Bronchial epithelial cell (primary cell): ENCODE results near the gene SDHAF4. TPM values are rescaled to one million over a fixed set of nuclear protein-coding genes. Genes with fewer than 3 reads are reported as not detected.

Source experiments
- DNase-seq: peaks from one replicate; pipeline ENCODE4 v3.0.0-alpha.2; 2010; ENCODE audit warnings: low read depth
- FAIRE-seq: peaks from 2 replicates; lab custom pipeline; 2011; peaks lifted over from hg19 to GRCh38; lab: Jason Lieb, UNC
- H3K27me3 ChIP-seq: 2 replicates; pipeline ENCODE4 v1.5.1; 2011; ENCODE audit warnings: low read length; ENCODE audit not compliant: control insufficient read depth, insufficient read depth
- H3K36me3 ChIP-seq: 2 replicates; pipeline ENCODE4 v1.5.1; 2011; ENCODE audit warnings: low read length; ENCODE audit not compliant: control insufficient read depth, insufficient read depth
- H3K4me3 ChIP-seq: 2 replicates; pipeline ENCODE4 v1.5.1; 2011; ENCODE audit warnings: mild to moderate bottlenecking, low read depth, low read length, control low read depth
- total RNA-seq: library from RNA; depleted of rRNA; stranded (reverse); fragments of >200 nt; gene quantifications from 2 replicates; pipeline ENCODE4 v1.2.1, GENCODE V29; 2014
- TF ChIP-seq, protein P1 (sequence below): IDR thresholded peaks from 2 replicates; pipeline ENCODE4 v1.5.1; 2011; ENCODE audit warnings: mild to moderate bottlenecking, moderate library complexity, low read length, control low read depth, inconsistent platforms; ENCODE audit not compliant: insufficient read depth, severe bottlenecking

The SDHAF4 gene
- total RNA-seq, 1 donor from 2014 or later: 7.1 TPM

DNA sequence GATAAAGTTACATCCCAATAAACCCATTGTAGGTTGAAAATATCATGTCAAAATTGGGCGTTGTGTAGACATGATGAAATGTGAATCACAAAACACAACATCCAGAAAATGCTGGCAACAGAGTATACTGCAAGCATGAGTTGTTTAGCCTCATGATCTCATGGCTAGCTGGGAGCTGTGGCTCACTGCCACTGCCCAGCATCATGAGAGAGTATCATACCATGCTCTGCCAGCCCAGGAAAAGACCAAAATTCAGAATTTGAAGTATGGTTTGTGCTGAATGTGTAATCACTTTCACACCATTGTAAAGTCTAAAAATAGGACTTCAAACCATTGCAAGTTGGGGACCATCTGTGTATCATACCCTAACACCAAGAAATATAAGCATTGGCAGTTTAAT, 55.7 kb downstream of the SDHAF4 start:
- no peaks in the 10 kb centered on the region for H3K36me3 ChIP-seq
- FAIRE-seq: no peak
- TF ChIP-seq, protein P1, sequence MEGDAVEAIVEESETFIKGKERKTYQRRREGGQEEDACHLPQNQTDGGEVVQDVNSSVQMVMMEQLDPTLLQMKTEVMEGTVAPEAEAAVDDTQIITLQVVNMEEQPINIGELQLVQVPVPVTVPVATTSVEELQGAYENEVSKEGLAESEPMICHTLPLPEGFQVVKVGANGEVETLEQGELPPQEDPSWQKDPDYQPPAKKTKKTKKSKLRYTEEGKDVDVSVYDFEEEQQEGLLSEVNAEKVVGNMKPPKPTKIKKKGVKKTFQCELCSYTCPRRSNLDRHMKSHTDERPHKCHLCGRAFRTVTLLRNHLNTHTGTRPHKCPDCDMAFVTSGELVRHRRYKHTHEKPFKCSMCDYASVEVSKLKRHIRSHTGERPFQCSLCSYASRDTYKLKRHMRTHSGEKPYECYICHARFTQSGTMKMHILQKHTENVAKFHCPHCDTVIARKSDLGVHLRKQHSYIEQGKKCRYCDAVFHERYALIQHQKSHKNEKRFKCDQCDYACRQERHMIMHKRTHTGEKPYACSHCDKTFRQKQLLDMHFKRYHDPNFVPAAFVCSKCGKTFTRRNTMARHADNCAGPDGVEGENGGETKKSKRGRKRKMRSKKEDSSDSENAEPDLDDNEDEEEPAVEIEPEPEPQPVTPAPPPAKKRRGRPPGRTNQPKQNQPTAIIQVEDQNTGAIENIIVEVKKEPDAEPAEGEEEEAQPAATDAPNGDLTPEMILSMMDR: no peak

DNA sequence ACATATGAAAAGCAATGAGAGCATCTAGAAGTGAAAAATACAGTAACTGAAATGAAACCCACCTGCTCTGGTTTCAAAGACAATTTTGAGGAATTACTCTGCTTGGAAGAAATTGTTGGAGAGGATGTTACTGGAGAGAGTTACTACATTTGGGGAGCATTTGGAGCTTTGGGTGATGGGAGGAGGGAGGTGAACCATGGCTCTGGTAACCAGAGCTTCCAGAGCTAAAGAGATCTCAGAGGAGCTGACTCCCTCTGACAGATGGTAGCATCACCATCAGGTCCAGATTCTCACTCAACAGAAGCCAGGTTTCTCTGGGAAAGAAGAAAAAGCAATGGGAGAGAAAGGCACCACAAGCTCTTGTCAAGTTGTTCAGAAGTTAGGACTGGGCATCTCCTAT, 58.7 kb downstream of the SDHAF4 start:
- Histone ChIP-seq H3K36me3 (no peaks in the 10 kb centered on the region), H3K27me3 (no peaks in the 10 kb centered on the region), H3K4me3 (no peak overlapping the region)
- TF ChIP-seq, protein P1: no peak
- FAIRE-seq (no peak), DNase-seq (no peak)

More for the DNA sequence above, 55.7 kb downstream of the SDHAF4 start:
- DNase-seq: no peak
- Histone ChIP-seq H3K4me3 (no peak overlapping the region), H3K27me3 (no peaks in the 10 kb centered on the region)

DNA sequence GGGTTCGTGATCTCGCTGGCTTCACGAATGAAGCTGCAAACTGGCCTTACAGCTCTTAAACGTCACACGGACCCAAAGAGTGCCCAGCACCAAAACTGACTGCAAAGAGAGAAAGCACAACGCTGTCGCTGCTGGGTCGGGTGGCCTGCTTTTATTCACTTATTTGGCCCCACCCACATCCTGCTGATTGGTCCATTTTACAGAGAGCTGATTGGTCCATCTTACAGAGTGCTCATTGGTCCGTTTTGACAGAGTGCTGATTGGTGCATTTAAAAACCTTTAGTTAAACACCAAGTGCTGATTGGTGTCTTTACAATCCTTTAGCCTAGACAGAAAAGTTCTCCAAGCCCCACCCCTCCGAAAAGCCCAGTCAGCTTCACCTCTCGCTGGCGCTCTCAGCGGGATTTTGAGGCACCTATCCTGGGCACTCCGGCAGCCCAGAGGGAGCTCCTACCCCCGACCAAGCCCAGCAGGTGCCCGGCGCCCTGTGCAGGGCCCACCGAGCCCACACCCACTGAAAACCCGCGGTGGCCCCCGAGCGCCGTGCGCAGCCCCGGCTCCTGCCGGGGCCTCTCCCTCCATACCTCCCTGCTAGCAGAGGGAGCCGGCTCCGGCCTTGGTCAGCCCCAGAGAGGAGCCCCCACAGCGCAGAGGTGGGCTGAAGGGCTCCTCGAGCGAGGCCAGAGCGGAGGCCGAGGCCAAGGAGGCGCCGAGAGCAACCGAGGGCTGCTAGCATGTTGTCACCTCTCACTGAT, 60.9 kb downstream of the SDHAF4 start:
- Histone ChIP-seq H3K36me3 (no peaks in the 10 kb centered on the region), H3K4me3 (no peak overlapping the region)
- FAIRE-seq: no peak

DNA sequence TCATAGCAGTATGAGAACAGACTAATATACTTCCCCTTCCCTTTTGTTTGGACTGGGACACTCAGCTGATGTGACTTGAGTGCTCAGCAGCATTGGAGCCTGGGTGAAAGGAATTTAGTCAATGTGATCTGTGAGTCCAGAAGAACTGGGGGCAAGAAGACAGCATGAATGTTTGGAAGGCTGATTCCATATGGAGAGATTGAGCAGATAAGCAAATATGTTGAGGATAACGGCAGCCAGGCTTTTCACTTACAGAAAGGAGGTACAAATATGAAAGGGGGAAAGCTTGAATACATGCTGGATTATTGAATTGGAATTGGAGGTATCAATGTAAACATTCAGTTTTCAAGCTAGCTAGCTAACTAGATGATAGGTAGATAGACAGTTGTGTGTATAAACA, 63.2 kb downstream of the SDHAF4 start:
- no peaks in the 10 kb centered on the region for H3K27me3 ChIP-seq
- no peak for DNase-seq
- FAIRE-seq: no peak

More for the DNA sequence above, 60.9 kb downstream of the SDHAF4 start:
- no peak for DNase-seq
- no peaks in the 10 kb centered on the region for H3K27me3 ChIP-seq
- TF ChIP-seq, protein P1: no peak

DNA sequence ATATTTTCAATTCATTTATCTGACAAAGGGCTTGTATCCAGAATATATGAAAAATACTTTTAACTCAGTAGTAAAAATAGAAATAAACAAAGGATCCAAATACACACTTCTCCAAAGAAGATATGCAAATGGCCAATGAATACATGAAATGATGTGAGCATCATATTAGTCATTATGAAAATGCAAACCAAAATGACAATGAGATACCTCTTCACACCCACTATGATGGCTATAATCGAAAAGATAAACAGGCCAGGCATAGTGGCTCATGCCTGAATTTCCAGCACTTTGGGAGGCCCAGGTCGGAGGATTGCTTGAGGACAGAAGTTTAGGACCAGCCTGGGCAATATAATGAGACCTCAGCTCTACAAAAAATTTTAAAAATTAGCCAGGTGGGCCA, 67.1 kb downstream of the SDHAF4 start:
- no peaks in the 10 kb centered on the region for H3K36me3 ChIP-seq
- no peak overlapping the region for H3K4me3 ChIP-seq
- DNase-seq (no peak), FAIRE-seq (no peak)
- no peaks in the 10 kb centered on the region for H3K27me3 ChIP-seq
- TF ChIP-seq, protein P1: no peak

More for the DNA sequence above, 63.2 kb downstream of the SDHAF4 start:
- H3K36me3 ChIP-seq: no peaks in the 10 kb centered on the region
- no peak overlapping the region for H3K4me3 ChIP-seq
- TF ChIP-seq, protein P1: no peak
